ENCODE data around the gene EXOC4.

DNA sequence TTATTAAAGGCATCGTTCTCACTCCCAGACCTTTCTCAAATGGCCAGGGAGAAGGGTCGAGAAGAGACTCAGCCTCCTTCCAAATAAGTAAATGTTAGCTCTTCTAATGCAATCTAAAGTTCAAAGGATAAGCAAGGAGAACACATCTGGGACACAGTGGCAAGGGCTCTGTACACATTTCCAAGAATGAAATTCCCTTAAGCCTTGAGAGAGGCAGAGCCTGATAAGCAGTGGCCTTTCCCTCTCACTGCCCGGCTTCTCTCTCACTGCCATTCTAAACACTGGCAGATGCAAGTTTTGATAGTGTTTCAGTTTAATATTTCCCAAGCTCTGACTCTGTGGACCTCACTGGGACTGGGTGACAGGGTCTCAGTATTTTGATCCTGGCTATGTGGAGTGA lies 35.1 kb upstream of the EXOC4 start:
- TF ChIP-seq, protein P1, sequence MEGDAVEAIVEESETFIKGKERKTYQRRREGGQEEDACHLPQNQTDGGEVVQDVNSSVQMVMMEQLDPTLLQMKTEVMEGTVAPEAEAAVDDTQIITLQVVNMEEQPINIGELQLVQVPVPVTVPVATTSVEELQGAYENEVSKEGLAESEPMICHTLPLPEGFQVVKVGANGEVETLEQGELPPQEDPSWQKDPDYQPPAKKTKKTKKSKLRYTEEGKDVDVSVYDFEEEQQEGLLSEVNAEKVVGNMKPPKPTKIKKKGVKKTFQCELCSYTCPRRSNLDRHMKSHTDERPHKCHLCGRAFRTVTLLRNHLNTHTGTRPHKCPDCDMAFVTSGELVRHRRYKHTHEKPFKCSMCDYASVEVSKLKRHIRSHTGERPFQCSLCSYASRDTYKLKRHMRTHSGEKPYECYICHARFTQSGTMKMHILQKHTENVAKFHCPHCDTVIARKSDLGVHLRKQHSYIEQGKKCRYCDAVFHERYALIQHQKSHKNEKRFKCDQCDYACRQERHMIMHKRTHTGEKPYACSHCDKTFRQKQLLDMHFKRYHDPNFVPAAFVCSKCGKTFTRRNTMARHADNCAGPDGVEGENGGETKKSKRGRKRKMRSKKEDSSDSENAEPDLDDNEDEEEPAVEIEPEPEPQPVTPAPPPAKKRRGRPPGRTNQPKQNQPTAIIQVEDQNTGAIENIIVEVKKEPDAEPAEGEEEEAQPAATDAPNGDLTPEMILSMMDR (IDR thresholded peaks at IDR 0.05; ENCODE audit: low read depth, low read length, poor library complexity, severe bottlenecking), result no peak
- no peak for TF ChIP-seq EZH2phosphoT487 (IDR thresholded peaks at IDR 0.05; ENCODE audit: borderline replicate concordance, low read length)

All from DOHH2 (cell line).